GM12891 (cell line): Measurements from ENCODE around the gene MYO5C. TPM values are rescaled to one million over a fixed set of nuclear protein-coding genes. Genes with fewer than 3 reads are reported as not detected.

Source experiments
- DNase-seq: peaks from one replicate; pipeline ENCODE4 v3.0.0; 2011; ENCODE audit warnings: low spot score; ENCODE audit not compliant: insufficient read length
- FAIRE-seq: peaks from 2 replicates; lab custom pipeline; 2011; peaks lifted over from hg19 to GRCh38; lab: Jason Lieb, UNC
- PAX5 ChIP-seq: IDR thresholded peaks from 2 replicates; pipeline ENCODE4 v1.6.1; 2011; ENCODE audit warnings: low read length, moderate library complexity, mild to moderate bottlenecking; ENCODE audit not compliant: insufficient read depth, severe bottlenecking
- POLR2A ChIP-seq: IDR thresholded peaks from 2 replicates; pipeline ENCODE4 v1.6.1; 2011; ENCODE audit warnings: low read depth, low read length, control low read depth
- POLR2AphosphoS5 ChIP-seq: IDR thresholded peaks from 2 replicates; pipeline ENCODE4 v1.6.1; 2011; ENCODE audit warnings: low read depth, low read length, control low read depth
- POU2F2 ChIP-seq: IDR thresholded peaks from 2 replicates; pipeline ENCODE4 v1.6.1; 2011; ENCODE audit warnings: low read depth, mild to moderate bottlenecking, control low read depth, low read length, moderate library complexity
- SPI1 ChIP-seq: IDR thresholded peaks from 2 replicates; pipeline ENCODE4 v1.6.1; 2011; ENCODE audit warnings: low read depth, low read length, control low read depth
- TAF1 ChIP-seq: IDR thresholded peaks from 2 replicates; pipeline ENCODE4 v1.6.1; 2011; ENCODE audit warnings: low read depth, low read length, control low read depth
- polyA plus RNA-seq: library from polyadenylated mRNA; unstranded; fragments of >200 nt; gene quantifications from one replicate; pipeline ENCODE4 v1.2.1, GENCODE V29; 2012; ENCODE audit warnings: low read depth, missing spikeins, inconsistent platforms; ENCODE audit not compliant: missing spikeins

MYO5C gene, protein sequence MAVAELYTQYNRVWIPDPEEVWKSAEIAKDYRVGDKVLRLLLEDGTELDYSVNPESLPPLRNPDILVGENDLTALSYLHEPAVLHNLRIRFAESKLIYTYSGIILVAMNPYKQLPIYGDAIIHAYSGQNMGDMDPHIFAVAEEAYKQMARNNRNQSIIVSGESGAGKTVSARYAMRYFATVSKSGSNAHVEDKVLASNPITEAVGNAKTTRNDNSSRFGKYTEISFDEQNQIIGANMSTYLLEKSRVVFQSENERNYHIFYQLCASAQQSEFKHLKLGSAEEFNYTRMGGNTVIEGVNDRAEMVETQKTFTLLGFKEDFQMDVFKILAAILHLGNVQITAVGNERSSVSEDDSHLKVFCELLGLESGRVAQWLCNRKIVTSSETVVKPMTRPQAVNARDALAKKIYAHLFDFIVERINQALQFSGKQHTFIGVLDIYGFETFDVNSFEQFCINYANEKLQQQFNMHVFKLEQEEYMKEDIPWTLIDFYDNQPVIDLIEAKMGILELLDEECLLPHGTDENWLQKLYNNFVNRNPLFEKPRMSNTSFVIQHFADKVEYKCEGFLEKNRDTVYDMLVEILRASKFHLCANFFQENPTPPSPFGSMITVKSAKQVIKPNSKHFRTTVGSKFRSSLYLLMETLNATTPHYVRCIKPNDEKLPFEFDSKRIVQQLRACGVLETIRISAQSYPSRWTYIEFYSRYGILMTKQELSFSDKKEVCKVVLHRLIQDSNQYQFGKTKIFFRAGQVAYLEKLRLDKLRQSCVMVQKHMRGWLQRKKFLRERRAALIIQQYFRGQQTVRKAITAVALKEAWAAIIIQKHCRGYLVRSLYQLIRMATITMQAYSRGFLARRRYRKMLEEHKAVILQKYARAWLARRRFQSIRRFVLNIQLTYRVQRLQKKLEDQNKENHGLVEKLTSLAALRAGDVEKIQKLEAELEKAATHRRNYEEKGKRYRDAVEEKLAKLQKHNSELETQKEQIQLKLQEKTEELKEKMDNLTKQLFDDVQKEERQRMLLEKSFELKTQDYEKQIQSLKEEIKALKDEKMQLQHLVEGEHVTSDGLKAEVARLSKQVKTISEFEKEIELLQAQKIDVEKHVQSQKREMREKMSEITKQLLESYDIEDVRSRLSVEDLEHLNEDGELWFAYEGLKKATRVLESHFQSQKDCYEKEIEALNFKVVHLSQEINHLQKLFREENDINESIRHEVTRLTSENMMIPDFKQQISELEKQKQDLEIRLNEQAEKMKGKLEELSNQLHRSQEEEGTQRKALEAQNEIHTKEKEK (N-terminal part only)
- 0.56 TPM for polyA plus RNA-seq

DNA sequence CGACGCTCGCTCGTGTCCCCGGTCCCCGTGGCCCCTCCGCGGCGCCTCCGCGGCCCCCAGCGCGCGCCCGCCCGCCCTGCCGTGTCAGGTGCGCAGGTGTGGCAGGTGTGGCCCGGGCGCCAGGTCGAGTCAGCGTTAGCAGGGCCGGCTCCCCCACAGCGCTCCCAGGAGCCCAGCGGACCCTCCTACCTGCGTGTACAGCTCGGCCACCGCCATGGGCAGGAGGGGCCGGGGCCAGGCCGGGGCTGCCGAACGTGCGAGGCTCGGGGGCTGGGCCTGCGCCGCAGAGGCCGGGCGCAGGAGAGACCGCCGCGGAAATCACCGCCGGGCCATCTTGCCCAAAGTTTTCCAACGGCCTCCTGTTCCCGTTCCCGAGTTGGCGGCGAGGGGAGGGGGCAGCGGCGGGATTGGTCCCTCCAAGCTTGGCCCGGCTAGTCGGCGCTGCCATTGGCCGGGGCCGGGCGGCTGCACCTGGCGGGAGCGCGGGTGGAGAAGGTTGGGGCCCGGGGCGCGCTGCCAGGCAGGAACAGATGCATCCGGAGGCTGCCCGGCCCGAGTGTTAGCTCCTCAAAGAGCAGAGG, at the start of gene MYO5C:
Gene MYO5C, minus strand, starts transcription at position 384 of the 581 bp plus-strand sequence. Its CDS starts 168 bp downstream, at position 216.
- TF ChIP-seq SPI1 (no peak), POLR2A (no peak), POLR2AphosphoS5 (no peak), TAF1 (no peak), POU2F2 (no peak), PAX5 (no peak)
- DNase-seq: peak; percentile 28
- FAIRE-seq: no peak

DNA sequence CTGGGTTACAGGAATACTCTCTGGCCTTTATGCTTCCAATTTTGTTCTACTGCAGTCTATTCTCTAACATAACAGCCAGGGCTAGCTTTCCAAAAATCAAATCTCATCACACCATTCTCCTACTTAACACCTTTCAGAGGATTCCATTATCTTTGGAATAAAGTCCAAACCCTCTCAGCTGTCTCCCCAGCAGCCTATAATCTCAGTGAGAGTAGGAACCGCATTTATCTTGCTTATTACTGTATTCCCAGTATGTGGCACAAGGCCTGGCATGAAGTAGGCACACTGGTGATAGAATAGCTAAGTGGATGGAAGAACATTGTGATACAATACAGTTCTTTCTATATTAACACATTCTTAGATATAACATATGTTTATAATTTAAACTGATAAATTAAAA, 49.0 kb upstream of the MYO5C start:
- FAIRE-seq (no peak), DNase-seq (no peak)
- TF ChIP-seq POLR2A (no peak), PAX5 (no peak), TAF1 (no peak), POU2F2 (no peak), POLR2AphosphoS5 (no peak), SPI1 (no peak)

DNA sequence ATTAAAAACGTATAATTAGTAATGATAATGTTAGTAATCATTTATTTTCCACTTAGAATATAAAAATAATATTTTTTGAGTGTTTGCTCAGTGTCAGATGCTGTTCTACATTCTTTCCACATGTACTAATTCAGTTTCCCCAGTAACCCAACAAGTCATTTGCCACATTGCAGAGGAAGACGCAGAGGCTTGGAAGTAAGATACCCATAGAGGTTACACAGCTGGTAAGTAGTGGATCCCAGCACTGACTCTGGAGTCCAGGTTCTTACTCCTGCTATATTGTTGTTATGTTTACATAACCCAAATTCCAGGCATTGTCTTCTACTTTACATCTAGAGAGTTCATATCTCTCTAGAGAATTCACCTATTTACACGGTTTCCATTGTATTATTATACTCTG, 48.2 kb upstream of the MYO5C start:
- no peak for DNase-seq
- TF ChIP-seq POLR2A (no peak), PAX5 (no peak), TAF1 (no peak), SPI1 (no peak), POLR2AphosphoS5 (no peak), POU2F2 (no peak)
- no peak for FAIRE-seq

DNA sequence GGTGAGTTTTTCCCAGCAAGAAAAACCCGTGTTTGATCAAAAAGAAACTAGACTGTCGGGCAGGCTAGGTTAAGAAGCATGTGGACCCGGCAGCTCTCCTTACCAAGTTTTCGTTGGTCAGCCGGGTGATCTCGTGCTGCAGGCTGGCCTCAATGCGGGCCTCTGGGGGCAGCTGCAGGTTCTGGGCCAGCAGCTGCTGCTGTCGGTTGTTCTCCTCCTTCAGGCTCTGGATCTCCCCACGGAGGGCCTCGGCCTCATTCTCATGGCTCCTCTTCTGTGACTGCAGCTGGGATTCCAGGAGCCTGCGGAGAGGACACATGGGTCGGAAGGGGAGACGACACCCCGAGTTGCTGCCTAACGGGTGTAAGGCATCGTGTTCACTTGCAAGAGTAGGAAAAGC, 44.5 kb upstream of the MYO5C start:
- FAIRE-seq (no peak), DNase-seq (no peak)
- no peak for TF ChIP-seq PAX5

DNA sequence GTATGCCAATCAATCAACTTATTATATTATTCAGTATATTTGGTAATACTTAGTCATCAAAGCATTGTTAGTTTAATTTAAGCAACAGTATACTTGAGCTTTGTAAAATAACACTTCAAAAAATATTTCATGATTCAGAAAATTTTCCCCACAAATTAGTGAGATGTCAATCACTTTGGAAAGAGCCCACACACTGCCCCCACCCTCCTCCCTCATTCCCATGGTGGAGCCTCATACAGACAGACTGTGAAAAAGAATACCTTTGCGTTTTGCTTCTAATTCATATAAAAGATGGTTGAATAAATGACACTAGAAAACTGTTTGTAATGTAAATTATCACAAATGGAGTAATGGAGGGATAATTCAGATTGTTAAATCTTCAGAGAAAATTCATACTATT, 43.3 kb upstream of the MYO5C start:
- DNase-seq (no peak), FAIRE-seq (no peak)
- TF ChIP-seq TAF1: no peak
- TF ChIP-seq POLR2A: no peak
- TF ChIP-seq PAX5: no peak
- TF ChIP-seq POLR2AphosphoS5: no peak
- no peak for TF ChIP-seq SPI1
- TF ChIP-seq POU2F2: no peak

DNA sequence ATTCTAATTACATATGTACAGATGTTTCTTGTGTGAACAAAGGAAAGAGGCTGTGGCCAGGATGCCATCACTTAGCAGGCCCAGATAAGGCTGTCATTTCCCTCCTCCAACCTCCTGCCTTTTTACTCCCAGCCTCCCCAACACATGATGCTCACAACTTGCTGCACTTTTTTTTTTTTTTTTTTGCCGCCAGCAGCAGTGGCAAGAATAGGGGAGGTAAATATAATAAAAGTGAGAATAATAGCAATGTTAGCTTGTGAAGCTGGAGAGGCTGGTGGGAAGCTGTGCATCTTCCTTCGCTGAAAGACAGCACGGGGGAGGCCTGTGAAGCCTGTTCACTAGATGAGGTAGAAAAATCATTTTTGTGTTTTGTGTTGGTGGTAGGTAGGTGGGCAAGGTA, 42.5 kb upstream of the MYO5C start:
- FAIRE-seq (no peak), DNase-seq (no peak)
- TF ChIP-seq SPI1 (no peak), PAX5 (no peak), POU2F2 (no peak)

DNA sequence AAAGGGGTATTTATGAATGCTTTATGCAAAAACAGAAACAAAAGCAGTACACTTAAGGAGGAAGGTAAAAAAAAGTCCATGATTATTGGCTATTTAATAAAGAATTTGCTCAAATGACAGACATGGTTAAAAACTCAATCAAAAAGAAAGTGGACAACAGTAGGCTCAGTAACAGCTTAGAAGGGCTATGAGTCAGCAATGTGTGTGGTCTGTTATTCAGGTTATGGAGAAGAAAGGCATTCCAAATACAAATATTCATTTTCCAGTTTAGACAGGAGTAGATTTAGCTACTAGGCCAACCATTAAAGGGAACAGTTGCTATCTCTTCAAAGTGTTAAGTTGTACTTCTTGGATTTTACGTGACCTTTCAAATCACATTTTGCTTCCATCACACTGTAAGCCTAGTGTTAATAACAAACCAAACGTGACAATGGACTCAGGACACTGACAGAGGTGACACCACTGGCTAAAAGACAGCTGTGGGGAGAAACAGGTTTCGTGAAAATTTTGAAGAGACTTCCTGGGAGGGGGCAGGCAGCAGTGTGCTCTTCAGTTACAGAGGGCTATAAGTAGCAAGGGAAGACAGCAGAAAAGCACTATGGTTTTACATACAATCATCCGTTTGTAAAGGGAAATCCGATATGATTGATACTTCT, 41.7 kb upstream of the MYO5C start:
- FAIRE-seq: no peak
- no peak for DNase-seq
- TF ChIP-seq POLR2A (no peak), POU2F2 (no peak), SPI1 (no peak), POLR2AphosphoS5 (no peak), TAF1 (no peak), PAX5 (no peak)

DNA sequence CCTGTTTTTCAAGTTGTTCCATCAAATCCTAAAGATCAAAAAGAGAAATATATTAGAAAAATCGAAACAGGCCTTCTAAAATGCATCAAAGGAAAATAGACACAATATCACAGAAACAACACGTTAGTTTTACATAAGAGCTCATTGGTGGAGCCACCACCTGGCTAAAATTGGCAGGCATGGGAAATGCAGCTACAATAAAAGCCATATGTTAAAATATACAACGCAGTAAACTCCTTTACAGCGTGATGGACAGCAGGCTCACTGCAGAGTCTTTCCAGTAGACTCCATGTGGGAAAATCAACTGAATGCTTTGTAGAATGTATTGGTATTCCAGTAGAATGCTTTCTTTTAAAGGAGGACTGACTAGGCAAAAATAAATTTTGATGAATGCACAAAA, 40.9 kb upstream of the MYO5C start:
- DNase-seq (no peak), FAIRE-seq (no peak)
- no peak for TF ChIP-seq POLR2A
- TF ChIP-seq POU2F2: no peak
- TF ChIP-seq PAX5: no peak
- TF ChIP-seq SPI1: no peak
- TF ChIP-seq TAF1: no peak
- no peak for TF ChIP-seq POLR2AphosphoS5

DNA sequence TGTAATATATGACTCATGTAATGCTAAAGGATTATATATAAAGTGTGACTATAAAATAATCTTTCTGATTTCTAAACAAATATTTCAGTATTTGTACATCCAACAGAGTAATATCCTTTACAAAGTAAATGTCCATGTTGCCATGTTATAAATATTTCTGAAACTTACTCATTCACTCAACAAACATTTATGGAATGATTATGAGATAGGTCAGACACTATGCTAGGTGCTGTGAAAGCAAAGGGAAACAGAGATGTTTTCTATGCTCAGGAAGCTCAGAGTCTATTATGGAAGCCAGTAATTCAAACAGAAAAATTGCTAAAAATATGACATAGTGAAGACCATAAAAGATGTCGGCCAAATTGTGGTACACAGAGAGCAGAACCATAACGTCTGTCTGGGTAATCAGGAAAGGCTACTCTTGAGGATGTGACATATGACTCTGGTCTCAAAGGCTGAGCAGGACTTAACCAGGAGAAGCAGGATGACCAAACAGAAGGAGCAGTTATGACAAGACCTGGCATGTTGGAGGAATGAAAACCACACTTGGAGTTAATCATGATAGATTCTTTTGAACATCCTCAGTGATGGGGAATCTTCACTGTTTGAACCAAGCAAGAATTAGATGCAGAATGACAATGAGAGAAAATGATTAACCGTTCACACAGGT, 39.0 kb upstream of the MYO5C start:
- no peak for TF ChIP-seq TAF1
- TF ChIP-seq PAX5: no peak
- TF ChIP-seq POU2F2: no peak
- no peak for TF ChIP-seq SPI1
- TF ChIP-seq POLR2AphosphoS5: no peak
- TF ChIP-seq POLR2A: no peak
- DNase-seq (no peak), FAIRE-seq (peak; percentile 20)
